KOPT-K1 (cell line): Measurements from ENCODE around the gene AK8.

ENCODE experiments used
- H3K27ac ChIP-seq: fragments of 200-600 bp; sonication (generic); 2 replicates; pipeline ENCODE4 v1.5.1; 2016; ENCODE audit warnings: antibody characterized with exemption, mild to moderate bottlenecking, low read depth, low read length; ENCODE audit not compliant: poor library complexity, severe bottlenecking
- H3K36me3 ChIP-seq: fragments of 200-600 bp; sonication (generic); 2 replicates; pipeline ENCODE4 v1.5.1; 2017; ENCODE audit warnings: antibody characterized with exemption, mild to moderate bottlenecking, low read length, moderate library complexity; ENCODE audit not compliant: insufficient read depth
- H3K9me3 ChIP-seq: fragments of 200-600 bp; sonication (generic); 2 replicates; pipeline ENCODE4 v1.5.1; 2017; ENCODE audit warnings: antibody characterized with exemption, low read length, mild to moderate bottlenecking; ENCODE audit not compliant: insufficient read depth, poor library complexity, severe bottlenecking

AK8 gene

DNA sequence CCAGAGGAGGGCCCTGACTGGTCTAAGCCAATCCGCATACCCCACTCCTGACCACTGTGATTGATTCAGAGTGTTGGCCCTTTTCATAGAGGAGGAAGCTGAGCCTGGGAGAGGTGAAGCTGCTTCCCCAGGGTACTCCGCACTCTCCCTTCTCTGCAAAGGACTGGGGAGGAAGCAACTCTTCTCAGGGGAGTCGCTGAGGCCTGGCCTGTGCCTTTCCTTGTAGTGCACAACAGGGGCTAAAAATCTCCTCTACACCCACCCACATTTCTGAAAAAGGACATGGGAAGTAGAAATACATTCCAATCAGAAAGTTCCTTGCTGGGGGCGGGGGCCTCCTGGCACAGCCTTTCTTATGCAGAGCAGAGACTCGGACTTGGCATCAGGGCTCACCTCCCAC lies 22.2 kb downstream of the AK8 start:
- Histone ChIP-seq H3K9me3 (no peaks in the 10 kb centered on the region), H3K27ac (peak overlapping the region; percentile 85), H3K36me3 (no peaks in the 10 kb centered on the region)

- Histone ChIP-seq H3K9me3 (no peaks in the 10 kb centered on the region), H3K27ac (peak overlapping the region; percentile 85), H3K36me3 (no peaks in the 10 kb centered on the region)
Observed at GRCh38 chr9:132854832-132855231, 23.3 kb downstream of the AK8 start.

DNA sequence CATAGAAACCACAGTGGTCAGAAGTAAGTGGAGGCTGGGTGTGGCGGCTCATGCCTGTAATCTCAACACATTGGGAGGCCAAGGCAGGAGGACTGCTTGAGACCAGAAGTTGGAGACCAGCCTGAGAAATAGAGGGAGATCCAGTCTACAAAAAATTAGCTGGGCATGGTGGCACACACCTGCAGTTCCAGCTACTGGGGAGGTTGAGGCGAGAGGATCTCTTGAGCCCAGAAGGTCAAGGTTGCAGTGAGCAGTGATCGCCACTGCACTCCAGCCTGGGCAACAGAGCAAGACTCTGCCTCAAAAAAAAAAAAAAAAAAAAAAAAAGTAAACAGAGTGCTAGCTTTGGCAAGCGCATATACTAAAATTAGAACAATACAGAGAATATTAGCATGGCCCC lies 24.6 kb downstream of the AK8 start:
- Histone ChIP-seq H3K9me3 (no peaks in the 10 kb centered on the region), H3K27ac (peak overlapping the region; percentile 93), H3K36me3 (no peaks in the 10 kb centered on the region)

DNA sequence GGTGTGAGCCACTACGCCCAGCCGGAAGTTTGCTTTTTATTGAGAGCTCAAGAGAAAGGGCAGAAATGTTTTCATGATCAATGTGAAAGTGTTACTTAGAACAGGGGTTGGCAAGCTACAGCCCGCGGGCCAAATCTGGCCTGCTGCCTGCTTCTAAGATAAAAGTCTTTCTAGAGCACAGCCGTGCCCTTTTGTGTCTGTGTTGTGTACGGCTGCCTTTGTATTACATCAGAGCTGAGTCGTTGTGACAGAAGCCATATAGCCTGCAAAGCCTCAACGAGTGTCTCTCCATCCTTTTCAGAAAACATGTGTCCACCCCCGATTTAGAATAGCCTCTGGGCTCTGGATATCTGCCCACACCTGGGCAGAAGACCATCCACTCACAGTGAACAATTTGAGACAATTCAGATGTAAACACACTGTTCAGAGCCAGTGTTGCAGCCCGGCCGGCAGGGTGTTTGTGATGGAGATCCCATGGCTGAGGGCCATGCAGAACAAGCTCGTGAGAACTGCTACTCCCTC lies 28.8 kb downstream of the AK8 start:
- no peaks in the 10 kb centered on the region for H3K9me3 ChIP-seq
- H3K36me3 ChIP-seq = no peaks in the 10 kb centered on the region
- H3K27ac ChIP-seq = peak overlapping the region; percentile 93

- H3K36me3 ChIP-seq = no peaks in the 10 kb centered on the region
- H3K27ac ChIP-seq = peak overlapping the region; percentile 93
- no peaks in the 10 kb centered on the region for H3K9me3 ChIP-seq
Observed at GRCh38 chr9:132846918-132847515, 31.1 kb downstream of the AK8 start.

GRCh38 chr9:132846109-132846917 lies 31.8 kb downstream of the AK8 start:
- H3K27ac ChIP-seq = peak overlapping the region; percentile 93
- H3K9me3 ChIP-seq = no peaks in the 10 kb centered on the region
- H3K36me3 ChIP-seq = no peaks in the 10 kb centered on the region

DNA sequence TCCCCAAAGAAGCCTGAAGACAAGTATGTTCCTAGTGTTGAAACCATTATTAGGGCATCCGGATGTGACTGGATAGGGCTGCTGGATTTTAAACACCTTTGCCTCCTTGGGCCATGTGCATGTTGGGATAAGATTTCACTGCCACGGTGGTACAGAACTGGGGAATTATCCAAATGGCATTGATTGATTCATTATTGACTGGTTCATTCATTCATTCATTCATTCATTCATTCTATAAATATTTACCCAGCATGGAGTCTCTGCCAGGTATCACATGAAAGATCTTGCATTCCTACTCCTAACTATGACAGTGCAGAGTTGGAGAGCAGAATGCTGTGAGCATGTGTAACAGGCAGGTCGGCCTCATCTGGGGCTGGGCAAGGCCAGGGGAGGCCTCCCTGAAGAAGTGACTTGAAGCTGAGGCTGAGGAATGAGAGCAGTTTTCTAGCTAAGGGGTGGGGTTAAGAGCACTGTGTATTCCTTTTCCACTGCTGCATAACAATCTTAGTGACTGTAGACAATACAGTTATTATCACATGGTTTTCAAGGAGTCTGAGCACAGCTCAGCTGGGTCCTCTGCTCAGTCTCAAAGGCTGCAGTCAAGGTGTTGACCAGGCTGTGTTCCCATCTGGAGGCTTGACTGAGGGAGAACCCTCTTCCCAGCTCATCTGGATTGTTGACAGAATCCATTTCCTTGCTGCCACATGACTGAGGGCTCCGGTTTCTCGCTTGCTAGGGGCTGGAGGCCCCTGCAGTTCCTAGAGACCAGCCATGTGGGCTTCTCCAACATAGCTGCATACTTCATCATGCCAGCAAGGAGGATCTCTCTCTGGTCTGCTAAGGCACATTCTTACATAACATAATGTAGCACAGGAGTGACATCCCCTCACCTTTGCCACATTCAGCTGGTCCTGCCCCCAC lies 35.7 kb downstream of the AK8 start:
- Histone ChIP-seq H3K9me3 (no peaks in the 10 kb centered on the region), H3K36me3 (no peaks in the 10 kb centered on the region), H3K27ac (no peak overlapping the region)

GRCh38 chr9:132840980-132841379 lies 37.1 kb downstream of the AK8 start:
- H3K36me3 ChIP-seq = no peaks in the 10 kb centered on the region
- H3K27ac ChIP-seq = no peak overlapping the region
- H3K9me3 ChIP-seq = no peaks in the 10 kb centered on the region

- no peaks in the 10 kb centered on the region for H3K9me3 ChIP-seq
- H3K36me3 ChIP-seq = no peaks in the 10 kb centered on the region
- H3K27ac ChIP-seq = no peak overlapping the region
Observed at GRCh38 chr9:132838291-132838690, 39.8 kb downstream of the AK8 start.

GRCh38 chr9:132837501-132838286 lies 40.4 kb downstream of the AK8 start:
- Histone ChIP-seq H3K9me3 (no peaks in the 10 kb centered on the region), H3K36me3 (no peaks in the 10 kb centered on the region), H3K27ac (no peak overlapping the region)

GRCh38 chr9:132834343-132834742 lies 43.7 kb downstream of the AK8 start:
- no peak overlapping the region for H3K27ac ChIP-seq
- no peaks in the 10 kb centered on the region for H3K36me3 ChIP-seq
- no peaks in the 10 kb centered on the region for H3K9me3 ChIP-seq

DNA sequence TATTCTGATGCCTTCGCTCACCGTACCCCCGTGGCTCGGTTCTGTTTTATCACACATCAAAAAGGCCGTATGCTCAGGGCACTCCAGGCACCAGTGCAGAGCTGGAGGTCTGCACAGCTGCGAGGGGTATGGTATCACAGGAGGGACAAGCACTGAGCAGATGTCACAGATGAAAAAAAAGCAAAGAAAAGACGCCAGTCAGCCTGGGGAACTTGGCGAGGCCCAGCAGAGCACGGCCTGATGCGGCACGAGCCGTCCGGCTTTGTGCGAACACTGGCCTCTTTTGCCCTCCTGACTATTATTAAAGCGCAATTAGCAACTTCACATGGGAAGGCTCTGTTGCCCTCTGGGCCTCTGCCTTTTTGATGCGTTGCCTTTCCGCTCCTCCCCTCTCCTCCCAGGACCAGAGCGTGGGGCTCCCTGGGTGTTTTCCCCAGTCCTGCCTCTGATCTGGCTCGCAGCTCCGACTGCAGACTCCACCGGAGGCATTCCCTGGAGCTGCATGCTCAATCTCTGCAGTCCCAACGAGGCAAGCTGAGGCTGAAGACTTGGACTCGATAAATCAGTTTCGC lies 44.4 kb downstream of the AK8 start:
- Histone ChIP-seq H3K27ac (peak overlapping the region; percentile 1), H3K9me3 (no peaks in the 10 kb centered on the region), H3K36me3 (no peaks in the 10 kb centered on the region)

DNA sequence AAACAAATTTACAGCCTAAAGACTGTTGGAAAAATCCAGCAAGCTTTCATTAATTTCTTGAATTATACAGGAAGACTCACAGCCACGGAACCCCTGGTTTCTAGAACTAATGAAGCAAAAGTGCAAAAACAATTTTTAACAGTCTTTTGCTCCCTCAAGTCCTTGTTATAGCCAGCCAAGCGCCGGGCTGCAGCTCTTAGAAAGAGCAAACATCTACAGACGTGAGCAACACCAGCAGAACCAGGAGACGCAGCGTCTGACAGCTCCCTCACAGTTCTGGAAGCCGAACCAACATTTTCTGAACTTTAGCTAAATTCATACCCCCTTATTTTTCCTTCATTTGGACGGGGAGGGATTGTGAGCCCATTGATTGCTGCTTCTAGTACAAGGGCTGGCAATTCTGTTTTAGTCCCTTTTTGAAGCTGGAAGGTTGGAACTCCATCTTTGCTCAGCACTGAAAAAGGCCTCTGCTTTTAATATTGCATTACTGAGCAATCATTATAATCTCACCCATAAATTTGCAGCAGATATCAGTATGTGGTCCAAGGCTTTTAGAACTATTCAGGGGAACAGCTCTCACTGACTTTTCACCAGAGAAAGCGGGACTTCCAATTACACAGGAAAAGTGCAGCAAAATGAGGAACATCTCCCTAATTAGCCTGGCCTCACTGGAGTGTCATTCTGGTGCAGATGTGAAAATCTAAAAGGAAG lies 45.8 kb downstream of the AK8 start:
- peak overlapping the region; percentile 1 for H3K27ac ChIP-seq
- H3K9me3 ChIP-seq = no peaks in the 10 kb centered on the region
- H3K36me3 ChIP-seq = no peaks in the 10 kb centered on the region
